ENCODE data around the gene ZNF473. TPM values are rescaled to one million over a fixed set of nuclear protein-coding genes. Genes with fewer than 3 reads are reported as not detected.

Gene ZNF473
- total RNA-seq, 2 experiments from 2014 or later: 8.8 to 9.2 TPM

- POLR2A ChIA-PET: no interaction called here
- CTCF ChIA-PET: interaction anchor here (1.7 kb wide), 1 partner anchor 64 kb away, joined by 7 read pairs; no protein-coding TSS in a partner anchor
Measured at GRCh38 chr19:50001775-50002174, 24.0 kb upstream of the ZNF473 start.

- ChIA-PET CTCF (interaction anchor here (1.2 to 1.7 kb wide), 2 partner anchors 19 to 65 kb away, joined by 3 to 7 read pairs; no protein-coding TSS in a partner anchor), POLR2A (no interaction called here)
Measured at GRCh38 chr19:50002386-50002960, 23.3 kb upstream of the ZNF473 start.

GRCh38 chr19:50003254-50003788 is 22.5 kb upstream of the ZNF473 start:
- CTCF ChIA-PET: interaction anchor here (1.2 to 1.7 kb wide), 3 partner anchors 16 to 65 kb away, joined by 3 to 7 read pairs (median 5); no protein-coding TSS in a partner anchor
- POLR2A ChIA-PET: no interaction called here

GRCh38 chr19:50003810-50004419 is 21.9 kb upstream of the ZNF473 start:
- ChIA-PET CTCF (interaction anchor here (1.3 to 1.7 kb wide), 2 partner anchors 16 to 66 kb away, joined by 5 to 7 read pairs; no protein-coding TSS in a partner anchor), POLR2A (no interaction called here)

- ChIA-PET CTCF (interaction anchor here (1.0 kb wide), 1 partner anchor 18 kb away, joined by 3 read pairs; no protein-coding TSS in a partner anchor), POLR2A (no interaction called here)
Measured at GRCh38 chr19:50005428-50005827, 20.4 kb upstream of the ZNF473 start.

DNA sequence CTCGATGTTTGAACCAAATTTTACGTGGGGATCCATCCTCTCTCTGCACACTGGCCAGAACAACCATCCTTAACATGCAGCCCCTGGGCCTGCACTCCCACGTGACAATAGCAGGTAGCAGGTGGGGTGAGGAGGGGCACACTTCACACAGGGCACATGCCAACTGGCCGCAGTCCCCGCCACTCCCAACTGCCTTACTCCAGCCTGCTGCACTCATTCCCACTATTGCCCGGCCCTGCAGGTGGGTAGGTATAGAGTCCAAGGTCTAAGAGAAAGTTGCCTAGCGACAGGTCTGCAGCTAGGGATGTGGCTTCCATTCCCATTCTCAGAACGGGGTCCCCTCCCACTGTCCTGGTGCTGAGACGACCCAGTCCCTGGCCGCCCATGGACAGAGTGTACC is 18.6 kb upstream of the ZNF473 start:
- ChIA-PET CTCF (no interaction called here), POLR2A (no interaction called here)

DNA sequence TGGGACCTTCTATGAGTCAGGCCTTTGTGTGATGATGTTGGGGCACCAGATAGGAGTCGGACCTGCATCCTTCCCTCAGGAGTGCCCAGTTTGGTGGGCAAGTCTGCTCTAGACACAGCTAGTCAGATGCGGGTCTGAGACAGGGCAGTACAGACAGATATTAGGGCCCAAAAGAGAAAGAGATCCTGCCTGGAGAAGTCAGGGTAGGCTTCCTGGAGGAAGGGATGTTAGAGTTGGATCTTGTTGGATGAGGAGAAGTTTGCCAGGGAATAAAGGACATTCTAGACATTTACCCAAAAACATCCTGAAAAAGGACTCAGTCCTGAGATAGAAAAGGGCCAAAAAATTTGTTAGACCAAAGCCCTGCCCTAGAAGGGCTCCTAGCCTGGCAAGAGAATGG is 17.9 kb upstream of the ZNF473 start:
- ChIA-PET CTCF (no interaction called here), POLR2A (no interaction called here)

DNA sequence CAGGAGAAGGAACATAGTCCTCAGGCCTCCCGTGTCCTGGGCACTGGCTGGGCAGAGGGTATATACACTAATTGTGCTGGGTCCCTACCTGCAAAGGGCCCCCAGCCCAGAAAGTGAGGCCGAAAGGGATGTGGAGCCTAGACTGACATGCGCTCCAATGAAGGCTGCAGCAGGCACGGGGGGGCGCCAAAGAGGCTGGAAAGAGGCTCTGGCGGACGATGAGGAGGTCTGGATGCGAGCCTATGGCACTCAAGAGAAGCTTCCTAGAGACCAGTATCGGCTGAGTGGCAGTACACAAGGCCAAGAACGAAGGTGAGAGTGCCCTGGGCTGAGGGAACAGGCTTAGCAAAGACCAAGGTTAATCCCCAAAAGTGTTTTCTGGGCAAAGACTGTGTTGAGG is 17.3 kb upstream of the ZNF473 start:
- POLR2A ChIA-PET: no interaction called here

DNA sequence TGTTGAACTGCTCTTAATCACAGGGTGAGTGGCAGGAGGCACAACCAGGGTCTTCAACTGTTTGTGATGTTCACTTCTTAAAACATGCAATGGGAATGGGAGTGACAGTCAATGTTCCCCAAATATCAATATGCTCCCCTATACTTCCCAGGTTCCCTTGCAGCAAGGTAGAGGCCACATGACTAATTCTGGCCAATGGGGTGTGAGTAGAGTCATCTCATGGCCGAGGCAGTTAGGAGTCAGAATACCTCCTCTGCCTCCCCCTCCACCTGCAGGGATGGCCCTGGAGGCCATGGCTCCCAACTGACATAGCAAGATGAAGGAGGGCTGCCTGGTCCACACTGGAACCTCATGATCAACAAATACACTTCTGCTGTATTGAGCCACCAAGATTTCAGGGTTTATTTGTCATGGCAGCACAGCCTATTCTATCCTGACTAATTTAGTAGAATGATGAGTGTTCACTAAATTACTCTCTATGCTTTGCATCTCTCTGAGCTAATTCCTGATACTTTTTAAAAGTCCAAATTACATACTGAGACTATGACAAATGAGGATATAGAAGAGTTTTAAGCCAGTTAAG is 9.5 kb upstream of the ZNF473 start:
- CTCF ChIA-PET: no interaction called here
- POLR2A ChIA-PET: no interaction called here

More for the DNA sequence above, 17.3 kb upstream of the ZNF473 start:
- CTCF ChIA-PET: no interaction called here

GRCh38 chr19:50020481-50020880 is 5.3 kb upstream of the ZNF473 start:
- ChIA-PET CTCF (interaction anchor here (1.4 kb wide), 1 partner anchor 34 kb away, joined by 3 read pairs; no protein-coding TSS in a partner anchor), POLR2A (no interaction called here)

GRCh38 chr19:50022823-50023222 is 3.0 kb upstream of the ZNF473 start:
- ChIA-PET CTCF (no interaction called here), POLR2A (no interaction called here)

DNA sequence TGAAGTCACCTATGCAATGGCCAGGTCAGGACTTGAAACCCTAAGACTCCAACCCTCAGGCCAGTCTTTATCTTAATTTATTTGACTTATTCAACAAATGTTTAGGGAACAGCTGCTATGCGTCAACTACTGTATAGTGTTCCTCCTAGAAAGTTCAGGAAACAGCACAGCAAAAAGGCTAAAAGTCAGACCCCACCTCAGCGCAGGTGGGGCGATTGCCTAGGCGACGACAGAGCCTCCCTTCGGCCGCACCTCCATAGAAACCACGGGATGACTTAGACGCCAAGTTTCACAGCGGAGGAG is 1.1 kb upstream of the ZNF473 start:
- POLR2A ChIA-PET: no interaction called here
- CTCF ChIA-PET: interaction anchor here (1.2 to 1.6 kb wide), 3 partner anchors 14 to 87 kb away, joined by 3 to 4 read pairs (median 4); no protein-coding TSS in a partner anchor

DNA sequence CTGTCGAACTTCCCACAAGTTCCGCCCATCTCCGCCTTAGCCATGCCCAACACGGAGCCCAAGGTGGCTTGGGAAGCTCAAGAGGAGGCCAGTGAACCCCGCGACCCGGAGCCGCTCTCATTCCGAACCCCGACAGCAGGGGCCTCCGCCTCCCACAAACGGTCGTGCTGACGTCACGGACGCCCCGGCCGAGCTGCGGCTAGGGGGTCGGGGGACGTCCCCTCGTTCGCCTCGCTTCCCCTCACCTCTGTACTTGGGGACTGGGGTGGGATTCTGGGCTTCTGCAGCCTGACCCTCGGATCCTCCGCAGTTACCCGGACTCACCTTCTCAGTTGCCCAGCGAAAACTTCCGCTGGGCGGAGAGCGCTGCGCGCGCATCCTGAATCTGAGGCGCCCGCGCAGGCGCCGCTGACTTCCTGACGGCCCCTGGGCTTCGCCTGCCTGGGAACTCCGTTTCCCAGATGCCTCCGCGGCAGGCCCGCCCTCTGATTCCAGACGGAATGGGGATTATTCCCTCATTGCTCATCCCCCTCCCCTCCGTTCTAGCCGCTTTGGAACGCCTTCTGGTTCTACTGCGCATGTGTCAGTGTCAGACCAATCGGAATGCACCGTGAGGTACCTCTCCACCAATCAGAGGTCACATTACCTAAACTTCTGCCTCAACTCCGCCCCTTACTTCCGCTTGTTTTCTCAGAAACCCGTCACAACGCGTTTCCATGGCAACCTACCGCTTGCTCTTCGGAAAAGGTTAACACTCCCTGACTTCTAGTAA is 597 bp upstream of the ZNF473 start, which contains the start of gene VRK3:
Gene VRK3, minus strand, starts transcription at position 351 of the 772 bp plus-strand sequence. CDS start 9,210 bp downstream, outside the sequence.
- CTCF ChIA-PET: interaction anchor here (1.1 to 1.6 kb wide), 4 partner anchors 15 to 95 kb away, joined by 3 to 4 read pairs (median 4); no protein-coding TSS in a partner anchor
- POLR2A ChIA-PET: interaction anchor here (0.6 to 1.3 kb wide), 3 partner anchors 10 to 459 kb away, joined by 3 to 6 read pairs (median 4); no protein-coding TSS in a partner anchor

- CTCF ChIA-PET: interaction anchor here (0.7 kb wide), 1 partner anchor 42 kb away, joined by 3 read pairs; no protein-coding TSS in a partner anchor
Measured at GRCh38 chr19:50026550-50026906, 723 bp downstream of the ZNF473 start.

DNA sequence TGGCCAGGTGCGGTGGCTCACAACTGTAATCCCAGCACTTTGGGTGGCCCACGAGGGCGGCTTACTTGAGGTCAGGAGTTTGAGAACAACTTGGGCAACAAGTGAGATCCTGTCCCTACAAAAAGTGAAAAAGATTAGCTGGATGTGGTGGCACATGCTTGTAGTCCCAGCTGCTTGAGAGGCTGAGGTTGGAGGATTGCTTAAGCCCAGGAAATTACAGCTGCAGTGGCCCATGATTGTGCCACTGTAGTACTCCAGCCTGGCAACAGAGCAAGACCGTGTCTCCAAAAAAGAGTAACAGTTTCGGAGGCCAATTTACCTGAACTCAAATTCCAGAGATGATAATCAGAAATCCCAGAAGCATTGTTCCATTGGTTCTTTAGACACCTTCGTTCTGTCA is 4.4 kb downstream of the ZNF473 start:
- CTCF ChIA-PET: interaction anchor here (1.3 kb wide), 1 partner anchor 93 kb away, joined by 3 read pairs; no protein-coding TSS in a partner anchor
- POLR2A ChIA-PET: no interaction called here

More at GRCh38 chr19:50026550-50026906, 723 bp downstream of the ZNF473 start:
- POLR2A ChIA-PET: interaction anchor here (1.3 kb wide), 1 partner anchor 8 kb away, joined by 3 read pairs; no protein-coding TSS in a partner anchor

GRCh38 chr19:50030937-50031336 is 5.1 kb downstream of the ZNF473 start:
- POLR2A ChIA-PET: no interaction called here

DNA sequence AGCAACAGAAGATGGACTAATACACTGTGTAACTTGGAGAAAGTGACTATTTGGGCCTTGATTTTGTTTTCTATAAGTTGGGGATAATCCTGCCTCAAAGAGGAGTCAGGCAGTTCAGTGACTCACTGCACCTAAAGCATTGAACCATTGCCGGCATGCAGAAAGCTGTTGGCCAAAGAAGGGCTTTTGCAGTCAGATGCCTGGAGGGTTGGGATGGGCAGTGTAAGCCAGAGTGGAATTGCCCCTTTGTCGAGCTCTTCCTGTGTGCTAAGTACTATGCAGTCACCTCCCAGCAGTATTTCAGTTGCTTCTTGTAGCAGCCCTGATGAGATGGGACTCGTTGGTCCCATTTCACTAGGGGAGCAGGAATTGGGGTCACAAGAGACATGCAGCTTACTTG is 11.1 kb downstream of the ZNF473 start:
- POLR2A ChIA-PET: no interaction called here
- CTCF ChIA-PET: no interaction called here

More at GRCh38 chr19:50030937-50031336, 5.1 kb downstream of the ZNF473 start:
- CTCF ChIA-PET: interaction anchor here (0.6 kb wide), 1 partner anchor 12 kb away, joined by 3 read pairs; no protein-coding TSS in a partner anchor

GRCh38 chr19:50039968-50040367 is 14.2 kb downstream of the ZNF473 start:
- CTCF ChIA-PET: no interaction called here
- POLR2A ChIA-PET: no interaction called here

DNA sequence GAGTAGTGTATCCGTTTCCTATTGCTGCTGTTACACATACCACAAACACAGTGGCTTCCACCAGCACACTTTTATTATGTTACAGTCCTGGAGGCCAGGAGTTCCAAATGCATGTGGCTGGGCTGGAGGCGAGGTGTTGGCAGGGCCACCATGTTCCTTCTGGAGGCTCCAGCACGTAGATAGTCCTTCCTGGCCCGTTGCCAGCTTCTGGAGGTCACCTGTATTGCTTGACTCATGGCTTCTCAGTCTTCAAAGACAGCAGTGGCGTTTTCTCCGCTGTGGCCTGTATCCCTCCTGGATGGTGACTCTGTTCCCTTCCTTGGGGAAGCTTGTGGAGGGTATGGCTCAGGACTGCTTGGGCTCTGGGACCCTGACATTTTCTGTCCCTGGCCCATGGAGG is 15.2 kb downstream of the ZNF473 start:
- POLR2A ChIA-PET: no interaction called here
- CTCF ChIA-PET: no interaction called here
